Progenitor cell of endocrine pancreas (in vitro differentiated cells): ENCODE data around the gene SIRT1. TPM values are rescaled to one million over a fixed set of nuclear protein-coding genes. Genes with fewer than 3 reads are reported as not detected.

Experiments
- DNase-seq: peaks from one replicate; pipeline ENCODE4 v3.0.0; 2021; ENCODE audit warnings: low spot score; ENCODE audit not compliant: unreplicated experiment
- H3K27ac Mint-ChIP-seq: 2 replicates; pipeline ENCODE4 v1.8.0; 2021; ENCODE audit warnings: mild to moderate bottlenecking, moderate library complexity, mixed read lengths
- H3K27me3 Mint-ChIP-seq: 2 replicates; pipeline ENCODE4 v1.8.0; 2021; ENCODE audit warnings: mixed read lengths
- H3K36me3 Mint-ChIP-seq: 2 replicates; pipeline ENCODE4 v1.8.0; 2022; ENCODE audit warnings: mixed read lengths; ENCODE audit not compliant: insufficient read depth
- H3K4me1 Mint-ChIP-seq: 2 replicates; pipeline ENCODE4 v1.8.0; 2021; ENCODE audit warnings: low read depth, mixed read lengths
- H3K4me3 Mint-ChIP-seq: 2 replicates; pipeline ENCODE4 v1.8.0; 2021; ENCODE audit warnings: low read depth, mild to moderate bottlenecking, moderate library complexity, mixed read lengths
- H3K9me3 Mint-ChIP-seq: 2 replicates; pipeline ENCODE4 v1.8.0; 2021; ENCODE audit warnings: low read depth, mixed read lengths
- total RNA-seq: library from RNA; stranded (reverse); gene quantifications from 2 replicates; pipeline ENCODE4 v1.2.1, GENCODE V29; 2021
- TF ChIP-seq, protein P1 (sequence below): fragments of 200-600 bp; sonication (generic); IDR thresholded peaks from one replicate; pipeline ENCODE4 v1.5.0; 2021; ENCODE audit warnings: antibody characterized with exemption, mild to moderate bottlenecking; ENCODE audit not compliant: unreplicated experiment

The SIRT1 gene
- total RNA-seq, 1 donor from 2014 or later = 36.2 TPM

- H3K9me3 Mint-ChIP-seq = no peaks in the 10 kb centered on the region
- H3K27ac Mint-ChIP-seq = no peak overlapping the region
- no peak overlapping the region for H3K4me3 Mint-ChIP-seq
- H3K4me1 Mint-ChIP-seq = no peaks in the 10 kb centered on the region
- no peak for DNase-seq
- TF ChIP-seq, protein P1, sequence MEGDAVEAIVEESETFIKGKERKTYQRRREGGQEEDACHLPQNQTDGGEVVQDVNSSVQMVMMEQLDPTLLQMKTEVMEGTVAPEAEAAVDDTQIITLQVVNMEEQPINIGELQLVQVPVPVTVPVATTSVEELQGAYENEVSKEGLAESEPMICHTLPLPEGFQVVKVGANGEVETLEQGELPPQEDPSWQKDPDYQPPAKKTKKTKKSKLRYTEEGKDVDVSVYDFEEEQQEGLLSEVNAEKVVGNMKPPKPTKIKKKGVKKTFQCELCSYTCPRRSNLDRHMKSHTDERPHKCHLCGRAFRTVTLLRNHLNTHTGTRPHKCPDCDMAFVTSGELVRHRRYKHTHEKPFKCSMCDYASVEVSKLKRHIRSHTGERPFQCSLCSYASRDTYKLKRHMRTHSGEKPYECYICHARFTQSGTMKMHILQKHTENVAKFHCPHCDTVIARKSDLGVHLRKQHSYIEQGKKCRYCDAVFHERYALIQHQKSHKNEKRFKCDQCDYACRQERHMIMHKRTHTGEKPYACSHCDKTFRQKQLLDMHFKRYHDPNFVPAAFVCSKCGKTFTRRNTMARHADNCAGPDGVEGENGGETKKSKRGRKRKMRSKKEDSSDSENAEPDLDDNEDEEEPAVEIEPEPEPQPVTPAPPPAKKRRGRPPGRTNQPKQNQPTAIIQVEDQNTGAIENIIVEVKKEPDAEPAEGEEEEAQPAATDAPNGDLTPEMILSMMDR = no peak
- no peaks in the 10 kb centered on the region for H3K27me3 Mint-ChIP-seq
- no peaks in the 10 kb centered on the region for H3K36me3 Mint-ChIP-seq
Observed at GRCh38 chr10:67878133-67878532, 6.3 kb upstream of the SIRT1 start.

- DNase-seq = no peak
- TF ChIP-seq, protein P1 = no peak
- no peaks in the 10 kb centered on the region for H3K9me3 Mint-ChIP-seq
- peak overlapping the region; percentile 89 for H3K4me3 Mint-ChIP-seq
- H3K27ac Mint-ChIP-seq = peak overlapping the region; percentile 97
- H3K36me3 Mint-ChIP-seq = peaks cover 13% of the 10 kb centered on the region
- H3K27me3 Mint-ChIP-seq = no peaks in the 10 kb centered on the region
- H3K4me1 Mint-ChIP-seq = peaks cover 8% of the 10 kb centered on the region
Observed at GRCh38 chr10:67883710-67884312, 645 bp upstream of the SIRT1 start.

- H3K36me3 Mint-ChIP-seq = peaks cover 21% of the 10 kb centered on the region
- no peaks in the 10 kb centered on the region for H3K27me3 Mint-ChIP-seq
Observed at GRCh38 chr10:67884842-67885670, 600 bp downstream of the SIRT1 start.

DNA sequence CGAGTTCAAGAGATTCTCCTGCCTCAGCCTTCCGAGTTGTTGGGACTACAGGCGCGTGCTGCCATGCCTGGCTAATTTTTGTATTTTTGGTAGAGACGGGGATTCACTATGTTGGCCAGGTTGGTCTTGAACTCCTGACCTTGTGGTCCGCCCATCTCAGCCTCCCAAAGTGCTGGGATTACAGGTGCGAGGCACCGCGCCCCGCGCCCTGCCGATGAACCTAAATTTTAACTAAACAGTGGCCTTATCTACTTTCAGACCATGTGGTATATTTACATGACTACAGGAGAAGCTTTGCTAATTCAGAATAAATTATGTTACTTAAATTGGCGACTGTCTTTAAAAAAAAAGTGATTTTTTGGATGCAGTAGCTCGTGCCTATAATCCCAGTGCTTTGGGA, 9.2 kb downstream of the SIRT1 start:
- peaks cover 28% of the 10 kb centered on the region for H3K36me3 Mint-ChIP-seq
- no peak overlapping the region for H3K27ac Mint-ChIP-seq

More at GRCh38 chr10:67884842-67885670, 600 bp downstream of the SIRT1 start:
- Mint-ChIP-seq H3K4me1 (peaks cover 8% of the 10 kb centered on the region), H3K27ac (peak overlapping the region; percentile 95), H3K9me3 (no peaks in the 10 kb centered on the region), H3K4me3 (peak overlapping the region; percentile 90)
- peak; percentile 50 for DNase-seq
- TF ChIP-seq, protein P1 = peak; percentile 18

DNA sequence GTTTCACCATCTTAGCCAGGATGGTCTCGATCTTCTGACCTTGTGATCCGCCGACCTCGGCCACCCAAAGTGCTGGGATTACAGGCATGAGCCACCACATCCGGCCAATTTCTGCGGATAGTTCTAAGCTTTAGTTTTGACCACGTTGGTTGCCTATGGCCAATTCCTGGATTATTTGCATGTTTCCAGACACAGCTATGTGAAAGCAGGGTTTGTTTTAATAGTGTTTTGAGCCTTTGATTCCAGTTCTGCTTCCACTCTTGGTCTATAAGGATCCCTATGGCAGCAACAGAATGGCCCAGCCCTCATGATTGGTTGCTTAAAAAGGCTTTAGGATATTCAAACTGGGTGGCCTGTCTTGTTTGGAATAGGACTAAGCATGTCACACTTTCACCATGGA, 19.1 kb downstream of the SIRT1 start:
- no peaks in the 10 kb centered on the region for H3K27me3 Mint-ChIP-seq
- no peaks in the 10 kb centered on the region for H3K4me1 Mint-ChIP-seq
- TF ChIP-seq, protein P1 = no peak
- H3K4me3 Mint-ChIP-seq = no peak overlapping the region
- peak overlapping the region; percentile 33 for H3K27ac Mint-ChIP-seq
- H3K36me3 Mint-ChIP-seq = peaks cover 26% of the 10 kb centered on the region
- H3K9me3 Mint-ChIP-seq = no peaks in the 10 kb centered on the region
- DNase-seq = no peak

More for the DNA sequence above, 9.2 kb downstream of the SIRT1 start:
- no peak for DNase-seq
- H3K9me3 Mint-ChIP-seq = no peaks in the 10 kb centered on the region
- no peaks in the 10 kb centered on the region for H3K4me1 Mint-ChIP-seq
- TF ChIP-seq, protein P1 = no peak
- H3K27me3 Mint-ChIP-seq = no peaks in the 10 kb centered on the region
- H3K4me3 Mint-ChIP-seq = no peak overlapping the region
